ENCODE results near the gene HOXA5.

GRCh38 chr7:27116962-27117886 is 26.3 kb downstream of the HOXA5 start:
- peak; percentile 45 for TF ChIP-seq EZH2 (IDR thresholded peaks at IDR 0.05; ENCODE audit: low read depth, low read length, severe bottlenecking)
- no peak for TF ChIP-seq CTCF (IDR thresholded peaks at IDR 0.05; ENCODE audit: control extremely low read depth in 1 of 3, insufficient read depth in 1 of 3, low read depth in 1 of 3, low read length in 3 of 3)
